ENCODE data around the gene CDS2.

- TF ChIP-seq, protein P1, sequence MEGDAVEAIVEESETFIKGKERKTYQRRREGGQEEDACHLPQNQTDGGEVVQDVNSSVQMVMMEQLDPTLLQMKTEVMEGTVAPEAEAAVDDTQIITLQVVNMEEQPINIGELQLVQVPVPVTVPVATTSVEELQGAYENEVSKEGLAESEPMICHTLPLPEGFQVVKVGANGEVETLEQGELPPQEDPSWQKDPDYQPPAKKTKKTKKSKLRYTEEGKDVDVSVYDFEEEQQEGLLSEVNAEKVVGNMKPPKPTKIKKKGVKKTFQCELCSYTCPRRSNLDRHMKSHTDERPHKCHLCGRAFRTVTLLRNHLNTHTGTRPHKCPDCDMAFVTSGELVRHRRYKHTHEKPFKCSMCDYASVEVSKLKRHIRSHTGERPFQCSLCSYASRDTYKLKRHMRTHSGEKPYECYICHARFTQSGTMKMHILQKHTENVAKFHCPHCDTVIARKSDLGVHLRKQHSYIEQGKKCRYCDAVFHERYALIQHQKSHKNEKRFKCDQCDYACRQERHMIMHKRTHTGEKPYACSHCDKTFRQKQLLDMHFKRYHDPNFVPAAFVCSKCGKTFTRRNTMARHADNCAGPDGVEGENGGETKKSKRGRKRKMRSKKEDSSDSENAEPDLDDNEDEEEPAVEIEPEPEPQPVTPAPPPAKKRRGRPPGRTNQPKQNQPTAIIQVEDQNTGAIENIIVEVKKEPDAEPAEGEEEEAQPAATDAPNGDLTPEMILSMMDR (IDR thresholded peaks at IDR 0.05): no peak
- TF ChIP-seq POLR2A (IDR thresholded peaks at IDR 0.05): peak; percentile 19
These were observed 36.6 kb upstream of the CDS2 start for GRCh38 chr20:5090191-5090590.
